K562 (cell line): Measurements from ENCODE around the gene PRRT2. TPM values are rescaled to one million over a fixed set of nuclear protein-coding genes. Genes with fewer than 3 reads are reported as not detected.
A peak's percentile ranks its signal among the peaks of the same experiment; 100 is the strongest.

Experiments used
- CCNT2 ChIP-seq: IDR thresholded peaks from 2 replicates; pipeline ENCODE4 v1.6.1; 2011; ENCODE audit warnings: borderline replicate concordance, low read depth, mild to moderate bottlenecking, moderate library complexity, mixed read lengths, low read length; ENCODE audit not compliant: insufficient read length; ENCODE audit errors: extremely low read depth
- CHD2 ChIP-seq: IDR thresholded peaks from 2 replicates; pipeline ENCODE4 v1.6.1; 2011; ENCODE audit warnings: low read depth, low read length
- FIP1L1 ChIP-seq: fragments of 200-400 bp; formaldehyde crosslinking; IDR thresholded peaks from 2 replicates; pipeline ENCODE4 v1.6.1; 2018; ENCODE audit warnings: mild to moderate bottlenecking, low read depth, low read length; ENCODE audit not compliant: poor library complexity, severe bottlenecking
- LARP7 ChIP-seq: fragments of 450-650 bp; IDR thresholded peaks from 2 replicates; pipeline ENCODE4 v1.6.1; 2016
- MEIS2 ChIP-seq: fragments of 450-650 bp; IDR thresholded peaks from 2 replicates; pipeline ENCODE4 v1.6.1; 2014; ENCODE audit warnings: mild to moderate bottlenecking; ENCODE audit not compliant: partially characterized antibody
- NFIC ChIP-seq: fragments of 450-650 bp; IDR thresholded peaks from 2 replicates; pipeline ENCODE4 v1.6.1; 2017; ENCODE audit warnings: mild to moderate bottlenecking, inconsistent platforms
- POLR2AphosphoS5 ChIP-seq: IDR thresholded peaks from 2 replicates; pipeline ENCODE4 v1.6.1; 2011; ENCODE audit warnings: mild to moderate bottlenecking, low read depth, low read length, moderate library complexity; ENCODE audit not compliant: control insufficient read depth, insufficient read depth
- POLR2G ChIP-seq: fragments of 200-400 bp; formaldehyde crosslinking; IDR thresholded peaks from 2 replicates; pipeline ENCODE4 v1.6.1; 2017; ENCODE audit warnings: low read depth, mild to moderate bottlenecking, antibody characterized with exemption, low read length, moderate library complexity
- SMARCE1 ChIP-seq: fragments of 450-650 bp; IDR thresholded peaks from 2 replicates; pipeline ENCODE4 v1.7.1; 2016; ENCODE audit warnings: mild to moderate bottlenecking
- SP1 ChIP-seq: sonication (generic); formaldehyde crosslinking; IDR thresholded peaks from 2 replicates; pipeline ENCODE4 v1.8.1; 2022; ENCODE audit warnings: mild to moderate bottlenecking, missing genetic modification reagents
- SP2 ChIP-seq: IDR thresholded peaks from 2 replicates; pipeline ENCODE4 v1.6.1; 2011; ENCODE audit warnings: mild to moderate bottlenecking, low read depth, low read length, moderate library complexity; ENCODE audit not compliant: poor library complexity, severe bottlenecking; ENCODE audit errors: extremely low read depth
- SRF ChIP-seq, 2 experiments: fragments of 250-450, 450-650 bp in 1 of 2; sonication (Bioruptor Pico) in 1 of 2; sonication (generic) in 1 of 2; formaldehyde crosslinking; IDR thresholded peaks; 2 replicates each; pipeline versions ENCODE4 v1.5.0 to v1.5.1; 2020 to 2022; ENCODE audit warnings: mild to moderate bottlenecking in 1 of 2, missing genetic modification reagents in 1 of 2
- THAP7 ChIP-seq: fragments of 250-450 bp; sonication (Bioruptor Pico); IDR thresholded peaks from 2 replicates; pipeline ENCODE4 v1.5.0; 2021
- ZNF717 ChIP-seq: fragments of 250-450 bp; sonication (Bioruptor Pico); IDR thresholded peaks from 2 replicates; pipeline ENCODE4 v1.5.0; 2021
- ZNF780A ChIP-seq: fragments of 250-450 bp; sonication (Bioruptor Pico); IDR thresholded peaks from 2 replicates; pipeline ENCODE4 v1.5.0; 2021; ENCODE audit warnings: mild to moderate bottlenecking
- polyA plus RNA-seq, 8 experiments: library from polyadenylated mRNA; depleted of rRNA in 4 of 8; stranded (reverse) in 5 of 8; unstranded in 3 of 8; fragments of >200 nt; fragmentation: Nextera tagmentation in 2 of 8; fragmentation: Illumina TruSeq in 1 of 8; extraction: Ambion mirVana in 2 of 8; extraction: Trizol in 1 of 8; gene quantifications; 2 replicates each; pipeline versions ENCODE4 v1.2.1 to v1.2.3, GENCODE V29; 2011 to 2014; ENCODE audit warnings: inconsistent platforms in 1 of 8, missing spikeins in 1 of 8
- total RNA-seq, 7 experiments: library from RNA; depleted of rRNA in 6 of 7; stranded (reverse); fragments of >200 nt in 6 of 7; fragmentation: Illumina TruSeq in 2 of 7; extraction: Trizol in 2 of 7; gene quantifications; 2 replicates each; pipeline versions ENCODE4 v1.2.1 to v1.2.3, GENCODE V29; 2011 to 2021; ENCODE audit warnings: low replicate concordance in 1 of 7

The PRRT2 gene
- total and polyA plus RNA-seq, 9 of the 15 experiments (the other 6 are each of a cell fraction or from before 2014, with no cell fraction given) = 0.11 to 1.0 (median 0.42) TPM; not detected in 2

DNA sequence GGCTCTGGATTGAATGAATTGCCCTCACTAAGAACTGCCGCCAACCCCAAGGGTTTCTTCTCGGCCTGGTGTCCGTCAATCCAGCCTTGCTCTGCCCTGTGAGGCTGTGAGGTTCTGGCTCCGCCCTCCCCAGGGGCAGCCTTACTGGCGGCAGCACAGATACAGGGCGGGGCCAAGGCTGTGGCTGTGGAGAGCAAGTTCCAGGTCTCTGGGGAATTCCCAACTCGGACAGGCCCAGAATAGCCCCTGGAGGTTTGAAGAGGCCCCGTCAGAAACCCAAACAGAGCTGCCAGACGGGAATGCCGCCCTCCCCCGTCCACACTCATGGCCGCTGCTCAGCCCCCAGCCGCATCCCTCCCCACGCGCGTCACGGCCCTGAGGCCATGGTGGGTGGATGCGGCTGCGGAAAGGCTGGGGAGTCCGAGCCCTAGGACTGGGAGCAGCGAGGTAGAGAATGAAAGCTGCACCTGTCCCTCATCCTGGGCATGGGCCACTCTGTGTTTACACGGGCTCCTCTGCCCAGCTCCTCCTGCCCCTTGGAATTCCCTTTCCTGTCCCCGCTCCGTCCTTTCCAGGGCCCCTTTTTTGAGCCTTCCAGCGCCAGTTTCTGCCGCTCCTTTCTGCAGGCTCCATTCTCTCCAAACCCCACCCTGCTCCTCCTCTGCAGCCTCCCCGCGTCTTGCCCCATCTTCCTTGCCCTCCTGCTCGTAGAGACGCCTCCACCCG is 660 bp upstream of the PRRT2 start (continued):
- TF ChIP-seq SP1 (CRISPR knock-in tag) (peak; percentile 79), CHD2 (0 out of 2 replicates have a peak, but pooled peaks have one; percentile 9), FIP1L1 (peak; percentile 65), LARP7 (peak; percentile 65; the same call in 1 of the 2 replicates), NFIC (peak; percentile 25; the same call in 1 of the 2 replicates), THAP7 (CRISPR knock-in tag) (peak; percentile 88), SMARCE1 (no peak), ZNF780A (0 out of 2 replicates have a peak, but pooled peaks have one; percentile 24), CCNT2 (peak; percentile 76), ZNF717 (CRISPR knock-in tag) (0 out of 2 replicates have a peak, but pooled peaks have one; percentile 39), SRF (CRISPR knock-in tag; IDR thresholded peaks at IDR 0.05) (peak in 1 of 2 experiments; percentile 69; a peak in 2 of 4 replicates), POLR2AphosphoS5 (peak; percentile 58; the same call in 1 of the 2 replicates), POLR2G (peak; percentile 78), SP2 (peak; percentile 33), MEIS2 (peak; percentile 8)
